ENCODE results near the gene TPRX2.
"Not testable (repeated sequence)": the region's sequence is repeated elsewhere in the genome, so short reads cannot be mapped to it uniquely, and the experiment has no call there.

The TPRX2 gene

DNA sequence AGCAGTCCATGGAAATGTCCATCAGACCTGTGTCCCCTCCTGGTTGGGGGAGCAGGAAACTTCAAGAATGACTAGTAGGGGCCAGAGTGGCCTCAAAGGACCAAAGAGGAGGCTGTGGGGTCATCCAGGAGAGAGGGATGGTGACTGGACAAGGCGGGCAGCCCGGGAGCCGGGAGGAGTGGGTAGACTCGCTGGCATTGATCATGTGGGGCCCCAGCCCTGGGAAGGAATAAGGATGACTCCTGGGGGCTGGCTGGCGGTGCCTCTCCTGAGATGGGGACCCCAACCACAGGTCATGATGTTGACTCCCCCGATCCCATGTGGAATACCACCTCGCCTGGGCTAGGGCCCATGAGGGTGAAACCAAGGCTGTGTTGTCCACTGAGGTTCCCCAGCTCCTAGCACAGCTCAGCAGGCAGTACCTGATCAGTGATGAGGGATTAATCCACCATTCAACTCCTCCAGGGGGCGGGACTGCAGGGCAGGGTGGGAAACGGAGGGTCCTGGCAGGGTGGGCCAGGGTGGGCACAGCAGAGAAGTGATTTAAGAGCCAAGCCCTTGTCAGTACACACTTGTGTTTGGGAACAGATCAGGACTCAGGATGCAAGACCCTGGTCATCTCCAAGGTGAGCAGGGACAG is at the start of gene TPRX2:
Gene TPRX2, plus strand, starts transcription at position 590 of the 640 bp plus-strand sequence. Its CDS starts 12 bp downstream, at position 602.
- not testable (repeated sequence) for DNase-seq

- peak; percentile 67 to 81 for DNase-seq
Observed at GRCh38 chr19:47813304-47813994, 45.6 kb upstream of the TPRX2 start.

DNA sequence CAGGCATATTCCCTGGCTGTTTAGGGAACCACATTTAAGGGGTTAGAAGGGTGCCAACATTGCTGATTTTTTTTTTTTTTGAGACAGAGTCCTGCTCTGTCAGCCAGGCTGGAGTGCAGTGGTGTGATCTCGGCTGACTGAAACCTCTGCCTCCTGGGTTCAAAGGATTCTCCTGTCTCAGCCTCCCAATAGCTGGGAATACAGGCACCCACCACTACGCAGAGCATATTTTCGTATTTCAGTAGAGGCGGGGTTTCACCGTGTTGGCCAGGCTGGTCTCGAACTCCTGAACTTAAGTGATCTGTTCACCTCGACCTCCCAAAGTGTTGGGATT is 45.1 kb upstream of the TPRX2 start:
- DNase-seq = no peak

DNA sequence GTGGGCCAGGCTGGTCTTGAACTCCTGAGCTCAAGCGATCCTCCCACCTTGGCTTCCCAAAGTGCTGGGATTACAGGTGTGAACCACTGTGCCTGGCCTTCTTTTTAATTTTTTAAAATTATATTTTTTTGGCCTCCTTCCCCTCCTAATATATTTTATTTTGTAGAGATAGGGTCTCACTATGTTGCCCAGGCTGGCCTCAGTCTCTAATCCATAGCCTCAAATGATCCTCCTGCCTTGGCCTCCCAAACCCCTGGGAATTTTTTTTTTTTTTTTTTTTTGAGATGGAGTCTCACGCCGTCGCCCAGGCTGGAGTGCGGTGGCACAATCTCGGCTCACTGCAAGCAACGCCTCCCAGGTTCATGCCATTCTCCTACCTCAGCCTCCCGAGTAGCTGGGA is 42.8 kb upstream of the TPRX2 start:
- not testable (repeated sequence) for DNase-seq

DNA sequence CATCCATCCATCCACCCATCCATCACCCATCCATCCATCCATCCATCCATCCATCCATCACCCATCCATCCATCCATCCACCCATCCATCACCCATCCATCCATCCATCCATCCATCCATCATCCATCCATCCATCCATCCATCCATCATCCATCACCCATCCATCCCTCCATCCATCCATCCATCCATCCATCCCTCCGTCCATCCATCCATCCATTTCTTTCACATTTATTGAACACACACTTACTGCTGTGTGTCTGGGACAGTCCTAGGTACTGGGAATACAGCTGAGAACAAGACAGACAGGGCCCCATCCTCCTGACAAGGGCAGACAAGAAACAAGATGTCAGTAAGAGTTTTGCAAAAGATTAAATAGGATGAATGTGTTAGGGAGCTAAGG is 40.8 kb upstream of the TPRX2 start:
- not testable (repeated sequence) for DNase-seq

- no peak for DNase-seq
Observed at GRCh38 chr19:47819858-47820257, 39.2 kb upstream of the TPRX2 start.

DNA sequence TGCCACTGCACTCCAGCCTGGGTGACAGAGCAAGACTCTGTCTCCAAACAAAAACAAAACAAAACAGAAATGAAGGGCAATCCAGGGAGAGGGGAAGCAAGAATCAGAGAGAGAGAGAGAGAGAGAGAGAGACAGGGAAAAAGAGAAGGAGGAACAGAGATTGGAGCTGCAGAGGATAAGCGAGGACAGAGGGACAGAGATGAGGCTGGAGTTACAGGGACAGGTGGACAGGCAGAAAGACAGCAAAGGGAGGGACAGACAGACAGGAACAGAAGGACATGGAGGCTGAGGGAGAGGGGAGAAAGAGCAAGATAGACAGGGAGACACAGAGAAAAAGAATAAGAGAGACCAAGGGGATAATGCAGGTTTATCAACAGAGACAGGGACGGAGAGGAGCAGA is 38.6 kb upstream of the TPRX2 start:
- DNase-seq = no peak

GRCh38 chr19:47821460-47822020 is 37.5 kb upstream of the TPRX2 start, which contains the start of gene CRX:
TSS of gene CRX (plus strand) at chr19:47821937. CDS start at chr19:47834444, 12,507 bp downstream.
- no peak for DNase-seq

- no peak for DNase-seq
Observed at GRCh38 chr19:47824396-47824795, 34.6 kb upstream of the TPRX2 start.

DNA sequence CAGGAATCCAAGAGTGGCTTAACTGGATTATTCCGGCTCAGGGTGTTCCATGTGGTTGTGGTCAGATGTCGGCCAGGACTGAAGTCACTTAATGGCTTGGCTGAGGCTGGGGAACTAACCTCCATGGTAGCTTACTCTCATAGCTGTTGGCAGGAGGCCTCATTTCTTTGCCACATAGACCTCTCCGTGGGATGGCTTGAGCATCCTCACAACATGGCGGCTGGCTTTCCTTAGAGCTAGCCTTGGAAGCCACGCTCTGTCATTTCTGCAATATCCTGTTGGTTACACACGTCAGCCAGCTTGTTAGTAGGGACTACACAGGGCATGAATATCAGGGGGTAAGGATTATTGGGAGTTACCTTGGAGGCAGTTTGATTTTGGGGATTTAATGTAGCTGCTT is 32.2 kb upstream of the TPRX2 start:
- no peak for DNase-seq

GRCh38 chr19:47832723-47833122 is 26.3 kb upstream of the TPRX2 start:
- DNase-seq = no peak

- no peak for DNase-seq
Observed at GRCh38 chr19:47836038-47836437, 23.0 kb upstream of the TPRX2 start.

DNA sequence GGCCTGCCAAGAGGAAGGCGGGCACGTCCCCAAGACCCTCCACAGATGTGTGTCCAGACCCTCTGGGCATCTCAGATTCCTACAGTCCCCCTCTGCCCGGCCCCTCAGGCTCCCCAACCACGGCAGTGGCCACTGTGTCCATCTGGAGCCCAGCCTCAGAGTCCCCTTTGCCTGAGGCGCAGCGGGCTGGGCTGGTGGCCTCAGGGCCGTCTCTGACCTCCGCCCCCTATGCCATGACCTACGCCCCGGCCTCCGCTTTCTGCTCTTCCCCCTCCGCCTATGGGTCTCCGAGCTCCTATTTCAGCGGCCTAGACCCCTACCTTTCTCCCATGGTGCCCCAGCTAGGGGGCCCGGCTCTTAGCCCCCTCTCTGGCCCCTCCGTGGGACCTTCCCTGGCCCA is 19.6 kb upstream of the TPRX2 start:
- no peak for DNase-seq

- no peak for DNase-seq
Observed at GRCh38 chr19:47839913-47840312, 19.1 kb upstream of the TPRX2 start.

DNA sequence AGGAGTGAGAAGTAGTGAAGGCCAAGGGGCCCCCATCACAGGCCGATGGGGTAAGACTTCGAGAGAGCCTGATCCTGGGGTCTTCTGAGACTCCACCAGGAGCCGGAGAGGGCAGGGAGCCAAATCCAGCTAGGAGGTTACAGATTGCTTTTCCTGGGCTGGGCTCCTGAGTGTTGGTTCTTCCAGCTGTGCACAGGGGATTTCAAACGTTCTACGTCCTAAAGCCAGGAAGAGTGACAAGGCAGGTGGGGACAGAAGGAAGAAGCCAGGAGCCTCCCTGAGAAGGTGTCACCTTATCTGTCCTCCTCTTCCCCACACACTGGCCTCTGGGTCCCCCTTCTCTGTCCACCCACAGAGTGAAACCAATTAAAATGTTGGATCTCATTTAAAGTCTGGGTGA is 16.1 kb upstream of the TPRX2 start:
- no peak for DNase-seq

DNA sequence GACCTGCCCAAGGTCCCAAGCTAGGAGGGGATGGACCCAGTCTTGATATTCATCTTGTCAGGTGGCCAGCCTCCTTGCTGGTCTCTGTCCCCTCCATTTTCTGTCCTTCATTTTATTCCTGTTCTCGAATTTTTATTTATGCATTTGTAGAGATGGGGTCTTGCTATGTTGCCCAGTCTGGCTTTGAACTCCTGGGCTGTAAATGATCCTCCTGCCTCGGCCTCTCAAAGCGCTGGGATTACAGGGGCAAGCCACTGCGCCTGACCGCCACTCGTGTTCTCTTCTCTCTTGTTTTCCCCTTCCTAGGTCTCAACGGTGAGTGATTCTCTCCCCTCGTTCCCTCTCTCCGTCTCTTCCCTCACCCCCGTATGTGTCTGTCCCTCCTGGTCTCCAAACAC is 10.6 kb upstream of the TPRX2 start:
- DNase-seq = no peak

DNA sequence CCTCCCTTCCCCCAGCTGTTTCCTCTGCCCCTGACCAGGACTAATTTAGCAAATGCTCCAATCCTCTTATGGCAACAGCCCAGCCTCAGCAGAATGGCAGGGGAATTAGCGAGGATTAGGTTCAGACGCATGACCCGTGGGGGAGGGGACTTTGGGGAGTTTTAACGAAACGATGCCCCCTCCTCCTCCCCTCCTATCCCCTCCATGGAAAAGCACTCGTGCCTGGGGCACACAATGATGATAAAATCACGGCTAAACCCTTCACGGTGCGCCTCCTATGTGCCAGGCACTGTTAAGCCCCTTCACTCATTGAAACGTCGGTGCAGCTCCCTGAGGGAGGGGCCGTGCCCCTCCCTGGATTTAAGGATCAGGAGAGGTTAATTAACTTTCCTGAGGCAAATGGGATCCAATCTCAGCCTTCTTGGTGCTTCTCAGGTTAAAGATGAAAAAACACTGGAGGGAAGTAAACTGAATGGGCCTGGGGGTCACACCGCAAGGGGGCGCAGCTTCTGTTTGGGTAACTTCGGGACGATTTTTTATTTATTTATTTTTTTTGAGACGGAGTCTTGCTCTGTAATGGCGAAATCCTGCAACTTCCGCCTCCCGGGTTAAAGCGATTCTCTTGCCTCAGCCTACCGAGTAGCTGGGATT is 10.1 kb upstream of the TPRX2 start:
- DNase-seq = peak; percentile 6 to 18

- DNase-seq = no peak
Observed at GRCh38 chr19:47853003-47853402, 6.0 kb upstream of the TPRX2 start.

DNA sequence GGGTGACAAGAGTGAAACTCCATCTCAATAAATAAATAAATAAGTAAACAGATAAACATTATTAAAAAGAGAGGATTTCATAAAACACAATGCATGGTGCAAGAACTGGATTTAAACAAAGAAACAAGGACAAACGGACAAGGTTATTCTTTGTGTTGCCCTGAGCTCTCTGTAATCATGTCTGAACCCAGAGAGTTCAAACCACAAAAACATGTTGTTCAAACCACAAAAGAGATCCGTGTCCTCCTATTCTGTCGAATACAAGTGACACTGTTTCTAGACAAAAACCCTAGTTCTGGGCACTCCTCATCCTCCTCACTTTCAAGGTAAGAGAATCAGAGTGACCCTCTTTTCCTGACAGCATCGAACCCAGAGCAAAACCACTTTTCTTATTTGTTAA is 4.6 kb upstream of the TPRX2 start:
- DNase-seq = no peak

DNA sequence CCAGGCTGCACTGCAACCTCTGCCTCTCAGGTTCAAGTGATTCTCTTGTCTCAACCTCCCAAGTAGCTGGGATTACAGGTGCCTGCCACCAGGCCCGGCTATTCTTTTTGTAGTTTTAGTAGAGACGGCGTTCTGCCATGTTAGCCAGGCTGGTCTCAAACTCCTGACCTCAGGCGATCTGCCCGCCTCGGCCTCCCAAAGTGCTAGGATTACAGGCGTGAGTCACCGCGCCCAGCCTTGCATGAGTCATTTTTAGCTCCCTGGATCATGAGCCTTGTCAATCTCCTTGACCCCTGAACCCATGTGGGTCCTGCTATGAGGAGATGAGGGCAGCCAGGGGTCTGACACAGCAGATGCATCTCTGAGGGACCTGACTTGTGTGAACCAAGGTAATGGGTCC is 804 bp upstream of the TPRX2 start:
- not testable (repeated sequence) for DNase-seq

- not testable (repeated sequence) for DNase-seq
Observed at GRCh38 chr19:47859838-47860237, 803 bp downstream of the TPRX2 start.

DNA sequence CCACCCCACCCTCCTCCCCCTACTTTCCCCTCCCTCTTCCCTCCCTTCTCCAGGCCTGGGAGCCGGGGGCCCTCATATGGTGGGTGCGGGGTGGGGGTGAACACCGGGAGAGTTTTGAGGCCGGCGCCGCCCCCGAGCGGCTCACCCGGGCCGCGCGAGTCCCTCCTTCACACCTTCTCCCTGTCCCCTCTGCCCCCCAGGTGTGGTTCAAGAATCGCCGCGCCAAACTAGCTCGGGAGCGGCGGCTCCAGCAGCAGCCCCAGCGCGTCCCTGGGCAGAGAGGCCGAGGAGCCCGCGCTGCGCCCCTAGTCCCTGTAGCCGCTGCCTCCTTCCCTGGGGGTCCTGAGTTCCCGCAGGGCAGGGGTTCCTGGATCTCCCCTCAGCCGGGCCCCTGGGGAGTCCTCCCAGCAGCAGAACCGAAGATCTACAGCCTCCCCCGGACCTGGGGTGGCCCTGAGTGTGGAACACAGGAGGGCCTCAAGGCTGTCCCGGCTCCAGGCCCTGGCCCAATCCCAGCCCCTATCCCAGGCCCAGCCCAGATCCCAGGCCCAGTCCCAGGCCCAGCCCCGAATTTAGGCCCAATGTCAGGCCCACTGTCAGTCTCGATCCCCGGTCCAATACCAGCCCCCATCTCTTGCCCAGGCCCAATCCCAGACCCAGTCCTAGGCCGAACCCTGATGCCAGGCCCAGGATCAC is 1.7 kb downstream of the TPRX2 start:
- no peak for DNase-seq

DNA sequence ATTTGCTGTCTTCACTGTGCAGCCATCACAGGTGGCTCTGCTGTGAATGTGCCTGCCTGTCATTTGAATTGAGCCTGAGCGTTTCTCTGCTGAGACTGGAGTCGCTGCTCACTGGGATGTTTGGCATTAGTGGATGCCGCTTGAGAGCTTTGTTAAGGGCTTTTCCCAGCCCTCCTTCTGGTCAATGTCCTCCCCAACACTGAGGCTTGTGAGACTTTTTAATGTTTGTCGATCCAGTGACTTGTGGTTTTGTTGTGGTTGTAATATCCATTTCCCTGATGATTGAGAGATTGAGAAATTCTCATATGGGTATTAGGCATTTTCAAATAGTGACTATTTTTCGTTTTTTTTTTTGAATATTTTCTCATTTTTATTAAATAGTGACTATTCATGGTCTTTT is 2.6 kb downstream of the TPRX2 start:
- DNase-seq = no peak

All from activated CD4-positive, alpha-beta T cell treated with anti-CD3 and anti-CD28 coated beads for 4 hours (primary cell).